ENCODE measurements around the gene KRT2.

Gene KRT2

DNA sequence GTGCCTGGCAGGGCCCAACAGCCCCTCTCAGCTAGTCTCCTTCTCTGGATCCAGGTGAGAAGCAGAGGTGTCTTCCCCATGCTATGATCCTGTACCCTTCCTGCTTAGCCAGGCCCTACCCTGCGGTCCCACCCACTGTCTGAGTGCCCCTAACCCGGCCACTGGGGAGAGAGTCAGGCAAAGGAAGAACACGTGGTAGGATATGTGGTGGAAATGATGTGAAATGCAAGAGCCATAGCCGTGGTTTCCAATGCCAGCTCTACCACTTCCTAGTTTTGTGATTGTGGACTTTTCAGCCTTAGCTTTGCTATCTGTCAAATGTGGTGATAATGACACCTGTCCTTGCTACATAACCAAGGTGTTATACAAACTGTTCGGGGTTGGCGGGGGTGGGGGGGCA is 15.8 kb downstream of the KRT2 start:
- DNase-seq (ENCODE audit: low spot score) = no peak
- H3K27ac ChIP-seq = no peak overlapping the region
- TF ChIP-seq, protein P1, sequence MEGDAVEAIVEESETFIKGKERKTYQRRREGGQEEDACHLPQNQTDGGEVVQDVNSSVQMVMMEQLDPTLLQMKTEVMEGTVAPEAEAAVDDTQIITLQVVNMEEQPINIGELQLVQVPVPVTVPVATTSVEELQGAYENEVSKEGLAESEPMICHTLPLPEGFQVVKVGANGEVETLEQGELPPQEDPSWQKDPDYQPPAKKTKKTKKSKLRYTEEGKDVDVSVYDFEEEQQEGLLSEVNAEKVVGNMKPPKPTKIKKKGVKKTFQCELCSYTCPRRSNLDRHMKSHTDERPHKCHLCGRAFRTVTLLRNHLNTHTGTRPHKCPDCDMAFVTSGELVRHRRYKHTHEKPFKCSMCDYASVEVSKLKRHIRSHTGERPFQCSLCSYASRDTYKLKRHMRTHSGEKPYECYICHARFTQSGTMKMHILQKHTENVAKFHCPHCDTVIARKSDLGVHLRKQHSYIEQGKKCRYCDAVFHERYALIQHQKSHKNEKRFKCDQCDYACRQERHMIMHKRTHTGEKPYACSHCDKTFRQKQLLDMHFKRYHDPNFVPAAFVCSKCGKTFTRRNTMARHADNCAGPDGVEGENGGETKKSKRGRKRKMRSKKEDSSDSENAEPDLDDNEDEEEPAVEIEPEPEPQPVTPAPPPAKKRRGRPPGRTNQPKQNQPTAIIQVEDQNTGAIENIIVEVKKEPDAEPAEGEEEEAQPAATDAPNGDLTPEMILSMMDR (conservative IDR thresholded peaks at IDR 0.05; ENCODE audit: low read depth) = no peak
- CTCF ChIA-PET = no interaction called here
- POLR2A ChIA-PET (ENCODE audit: low non-redundant PET) = no interaction called here

DNA sequence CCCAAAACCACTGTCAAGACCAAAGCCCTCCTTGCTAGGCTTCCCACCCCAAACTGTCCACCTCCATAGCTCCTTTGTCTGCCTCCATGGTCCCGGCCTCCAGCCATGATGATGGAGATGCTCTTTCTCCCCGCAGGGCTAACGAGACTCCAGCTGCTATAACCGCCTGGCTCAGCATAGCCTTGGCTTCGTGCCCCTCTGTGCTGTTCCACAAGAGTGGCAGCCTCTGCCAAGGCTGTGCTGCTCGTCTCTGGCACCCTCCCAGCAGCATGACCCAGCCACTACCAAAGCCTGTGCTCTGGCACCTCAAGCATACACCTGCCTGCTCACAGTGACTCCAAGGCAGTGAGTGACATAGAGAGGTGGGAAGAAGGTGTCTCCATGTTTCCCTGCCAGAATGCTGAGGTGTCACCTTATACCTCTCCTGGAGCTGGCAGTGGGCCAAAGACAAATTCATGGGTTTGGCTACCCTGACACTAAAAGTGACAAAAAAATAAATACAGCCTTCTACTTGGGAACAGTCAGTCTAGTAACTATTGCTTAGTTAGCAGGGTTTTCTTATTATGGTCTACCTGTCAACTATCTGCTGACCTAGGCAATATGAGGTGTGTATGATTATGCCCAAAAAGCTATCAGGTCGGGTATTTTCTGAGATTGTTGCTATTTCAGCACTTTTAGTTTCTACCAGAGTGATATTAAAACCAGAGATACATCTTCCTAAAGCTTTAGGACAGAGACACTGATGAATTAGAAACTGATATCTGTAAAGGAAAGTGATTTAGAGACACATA is 17.6 kb downstream of the KRT2 start:
- H3K27ac ChIP-seq = no peak overlapping the region
- TF ChIP-seq, protein P1 (conservative IDR thresholded peaks at IDR 0.05; ENCODE audit: low read depth) = no peak
- CTCF ChIA-PET = no interaction called here
- POLR2A ChIA-PET (ENCODE audit: low non-redundant PET) = no interaction called here
- no peak for DNase-seq (ENCODE audit: low spot score)

DNA sequence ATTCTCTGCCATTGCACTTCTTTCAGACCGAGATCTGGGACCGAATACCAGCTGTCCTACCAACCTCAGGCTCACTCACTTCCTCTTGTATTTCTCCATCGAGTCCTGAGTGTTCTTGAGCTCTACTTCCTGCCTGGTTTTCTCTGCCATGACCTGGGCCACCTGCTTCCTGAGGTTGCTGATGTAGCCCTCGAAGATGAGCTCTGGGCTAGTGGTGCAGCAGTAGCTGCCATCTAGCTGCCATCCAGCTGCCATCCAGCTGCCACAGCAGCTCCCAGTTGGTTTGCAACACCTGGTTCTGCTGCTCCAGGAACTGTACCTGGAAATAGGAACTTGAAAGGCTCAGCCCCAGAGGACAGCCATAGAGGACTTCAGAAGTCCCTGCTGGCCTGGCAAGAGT is 18.6 kb downstream of the KRT2 start:
- DNase-seq (ENCODE audit: low spot score) = no peak
- TF ChIP-seq, protein P1 (conservative IDR thresholded peaks at IDR 0.05; ENCODE audit: low read depth) = no peak
- ChIA-PET POLR2A (ENCODE audit: low non-redundant PET) (no interaction called here), CTCF (no interaction called here)
- H3K27ac ChIP-seq = no peak overlapping the region

DNA sequence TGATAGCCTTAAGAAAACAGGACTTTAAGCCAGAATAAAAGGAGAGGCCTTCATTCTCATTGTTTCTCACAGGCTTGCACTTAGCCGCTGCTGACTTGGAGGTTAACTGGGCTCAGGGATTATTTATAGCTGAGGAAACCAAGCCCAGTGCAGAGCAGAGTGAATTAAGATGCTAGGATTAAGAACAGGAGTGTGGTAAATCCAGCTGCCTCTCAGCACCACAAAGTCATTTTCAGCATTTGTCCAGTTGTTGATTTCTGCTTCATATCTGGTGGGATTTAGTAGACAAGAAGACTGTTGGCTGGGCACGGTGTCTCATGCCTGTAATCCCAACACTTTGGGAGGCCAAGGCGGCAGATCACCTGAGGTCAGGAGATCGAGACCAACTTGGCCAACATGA is 19.4 kb downstream of the KRT2 start:
- TF ChIP-seq, protein P1 (conservative IDR thresholded peaks at IDR 0.05; ENCODE audit: low read depth) = no peak
- ChIA-PET CTCF (no interaction called here), POLR2A (ENCODE audit: low non-redundant PET) (no interaction called here)
- no peak for DNase-seq (ENCODE audit: low spot score)
- H3K27ac ChIP-seq = no peak overlapping the region

DNA sequence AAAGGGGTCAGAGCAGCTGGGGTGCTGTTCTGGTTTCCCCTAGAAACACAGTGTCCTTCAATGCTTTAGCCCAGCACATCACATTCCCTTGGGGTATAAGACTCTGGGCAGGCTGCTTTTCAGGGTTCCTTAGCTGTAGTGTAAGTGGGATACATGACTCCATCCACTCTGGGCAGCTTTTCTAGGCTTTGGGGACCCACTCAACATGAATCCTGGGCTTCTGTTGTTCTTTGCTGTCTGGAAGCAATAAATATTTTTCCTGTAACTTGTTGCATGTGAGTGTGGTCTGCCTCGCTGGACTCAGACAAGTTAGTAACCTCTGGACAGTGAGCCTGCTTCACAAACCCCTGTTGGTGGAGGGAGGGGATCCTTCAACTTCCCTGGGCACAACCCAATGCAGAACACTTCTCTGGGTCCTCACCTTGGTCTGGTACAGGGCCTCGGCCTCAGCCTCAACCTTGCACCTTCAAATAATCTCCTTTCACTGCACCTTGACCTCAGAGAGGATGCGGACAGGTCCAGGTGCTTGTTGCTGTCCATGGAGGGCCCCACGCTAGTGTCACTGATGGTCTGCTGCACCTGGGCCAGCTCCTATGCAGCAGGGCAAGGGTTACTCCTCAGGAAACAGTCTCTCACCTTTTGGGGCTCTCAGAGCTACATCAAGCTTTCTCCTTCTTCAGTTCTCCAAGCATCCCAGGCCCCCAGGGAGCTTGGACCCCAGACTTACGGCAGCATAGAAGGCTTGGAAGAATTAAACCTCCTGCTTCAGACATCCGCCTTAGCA is 20.1 kb downstream of the KRT2 start:
- CTCF ChIA-PET = no interaction called here
- DNase-seq (ENCODE audit: low spot score) = no peak
- POLR2A ChIA-PET (ENCODE audit: low non-redundant PET) = no interaction called here
- H3K27ac ChIP-seq = no peak overlapping the region
- TF ChIP-seq, protein P1 (conservative IDR thresholded peaks at IDR 0.05; ENCODE audit: low read depth) = no peak

DNA sequence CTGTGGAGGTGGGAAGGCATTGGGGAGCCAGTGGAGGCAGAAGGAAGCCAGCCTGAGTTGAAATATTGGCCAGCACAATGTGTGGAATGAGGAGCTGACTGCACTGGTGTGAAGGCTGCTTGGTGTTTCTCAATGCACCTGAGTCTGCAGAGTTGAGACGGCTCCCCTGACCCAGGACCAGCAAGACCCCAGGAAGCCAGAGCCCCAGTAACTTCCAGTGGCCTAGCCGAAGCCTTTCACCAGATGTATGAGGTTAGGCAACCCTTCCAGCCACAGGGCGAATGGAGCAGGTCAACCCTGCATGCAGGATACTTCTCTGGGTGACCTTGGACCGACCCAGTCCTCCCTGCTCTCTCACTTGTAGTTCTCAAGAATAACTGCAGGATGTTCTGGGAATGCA is 20.7 kb downstream of the KRT2 start:
- POLR2A ChIA-PET (ENCODE audit: low non-redundant PET) = no interaction called here
- CTCF ChIA-PET = no interaction called here
- DNase-seq (ENCODE audit: low spot score) = no peak
- TF ChIP-seq, protein P1 (conservative IDR thresholded peaks at IDR 0.05; ENCODE audit: low read depth) = no peak
- no peak overlapping the region for H3K27ac ChIP-seq
